ENCODE measurements around the gene FAM25C.
"Not testable (repeated sequence)": the region's sequence is repeated elsewhere in the genome, so short reads cannot be mapped to it uniquely, and the experiment has no call there.

FAM25C gene

DNA sequence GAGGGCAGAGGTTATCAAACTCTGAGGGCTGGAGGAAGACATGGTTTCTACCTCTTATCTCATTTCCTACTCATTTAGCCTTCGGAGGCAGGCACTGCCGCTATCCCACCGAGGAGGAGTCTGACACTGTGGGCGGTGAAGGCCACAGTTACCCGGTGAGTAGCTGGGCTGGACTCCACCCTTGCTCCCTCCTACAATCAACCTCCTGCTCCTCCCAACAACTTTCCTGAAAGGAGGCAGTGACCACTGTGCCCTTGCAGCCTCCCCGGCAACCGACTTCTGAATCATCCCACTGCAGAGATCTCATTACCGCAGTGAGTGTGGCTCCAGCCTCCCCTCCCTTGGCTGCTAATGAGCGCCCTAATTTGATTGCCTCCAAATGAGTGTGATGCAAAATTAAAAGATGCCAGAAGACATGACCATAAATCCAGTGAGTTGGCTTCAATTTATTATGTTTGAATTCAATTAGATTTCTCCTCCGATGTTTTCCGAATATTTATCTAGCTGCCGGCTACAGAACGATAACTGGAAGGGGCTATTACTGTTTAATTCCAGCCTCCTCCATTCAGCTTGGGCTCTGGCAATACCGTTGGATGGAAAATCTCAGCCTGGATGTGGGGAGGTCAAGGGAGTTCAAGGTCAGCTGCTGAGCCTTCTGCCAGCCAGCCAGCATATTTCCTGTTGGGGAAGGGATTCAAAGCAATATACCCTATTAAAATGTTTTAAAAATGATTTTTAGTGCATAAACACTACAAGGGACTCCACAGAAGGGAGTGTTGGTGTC, 35.1 kb downstream of the FAM25C start:
- in situ Hi-C loops (cut with HindIII; ENCODE audit: low pct_ligation_motif_present, low pct_unique_long_range_greater_than_20kb, low sequenced_read_pairs); DNase-seq: not testable (repeated sequence)

- DNase-seq: not testable (repeated sequence)
These were observed 36.8 kb downstream of the FAM25C start for GRCh38 chr10:47962785-47963184.

DNA sequence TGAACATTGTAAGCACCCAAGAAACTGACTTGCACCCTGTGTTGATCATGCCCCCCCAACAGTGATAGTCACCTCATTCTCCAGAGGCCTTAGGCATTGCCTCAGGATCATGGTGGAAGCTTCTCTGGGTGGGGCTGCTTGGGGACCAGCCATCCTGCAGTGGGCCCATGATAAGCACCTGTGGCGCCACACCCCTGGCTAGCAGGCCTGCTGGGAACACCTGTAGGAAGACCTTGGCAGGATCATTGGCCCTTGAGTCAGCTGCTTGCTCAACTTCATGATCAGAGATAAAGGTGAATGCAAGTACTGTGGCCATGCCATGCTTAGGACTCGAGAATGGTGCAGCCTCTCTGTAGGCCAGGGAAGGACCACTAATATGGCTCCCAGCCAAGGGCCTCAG, 38.9 kb downstream of the FAM25C start:
- in situ Hi-C loops (cut with HindIII; ENCODE audit: low pct_ligation_motif_present, low pct_unique_long_range_greater_than_20kb, low sequenced_read_pairs); DNase-seq: not testable (repeated sequence)

More at GRCh38 chr10:47962785-47963184, 36.8 kb downstream of the FAM25C start:
- in situ Hi-C loops (cut with HindIII; ENCODE audit: low pct_ligation_motif_present, low pct_unique_long_range_greater_than_20kb, low sequenced_read_pairs): not testable (repeated sequence)

- in situ Hi-C loops (cut with HindIII; ENCODE audit: low pct_ligation_motif_present, low pct_unique_long_range_greater_than_20kb, low sequenced_read_pairs); DNase-seq: not testable (repeated sequence)
These were observed 39.9 kb downstream of the FAM25C start for GRCh38 chr10:47959677-47960076.

DNA sequence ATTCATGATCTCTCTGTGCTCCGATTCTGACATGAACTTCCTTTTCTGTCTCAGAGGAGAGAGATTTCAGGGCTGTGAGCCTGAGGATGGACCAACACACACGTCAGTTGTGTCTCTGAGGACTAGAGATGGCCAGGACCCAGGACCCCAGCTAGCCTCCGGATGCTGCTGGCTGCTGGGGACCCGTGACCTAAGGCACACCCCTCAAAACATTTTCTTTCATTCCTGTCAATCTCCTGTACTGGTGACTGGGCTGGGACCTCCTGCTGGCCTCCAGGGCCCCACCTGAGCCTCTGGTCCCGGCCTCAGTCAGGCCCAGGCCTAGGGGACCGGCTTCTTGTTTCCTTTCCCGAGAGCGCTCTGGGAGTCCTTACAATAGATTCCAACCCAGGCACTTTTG, 42.4 kb downstream of the FAM25C start:
- DNase-seq; in situ Hi-C loops (cut with HindIII; ENCODE audit: low pct_ligation_motif_present, low pct_unique_long_range_greater_than_20kb, low sequenced_read_pairs): not testable (repeated sequence)

DNA sequence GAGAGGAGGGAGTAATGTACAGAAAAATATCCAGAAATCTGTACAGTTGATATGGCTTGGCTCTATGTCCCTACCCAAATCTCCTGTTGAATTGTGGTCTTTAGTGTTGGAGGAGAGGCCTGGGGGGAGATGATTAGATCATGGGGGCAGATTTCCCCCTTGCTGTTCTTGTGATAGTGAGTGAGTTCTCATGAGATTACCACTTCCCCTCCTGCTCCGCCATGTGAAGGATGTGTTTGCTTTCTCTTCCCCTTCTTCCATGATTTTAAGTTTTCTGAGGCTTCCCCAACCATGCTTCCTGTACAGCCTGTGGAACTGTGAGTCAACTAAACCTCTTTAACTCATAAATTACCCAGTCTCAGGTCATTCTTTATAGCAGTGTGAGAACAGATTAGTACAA, 52.2 kb downstream of the FAM25C start:
- DNase-seq; in situ Hi-C loops (cut with HindIII; ENCODE audit: low pct_ligation_motif_present, low pct_unique_long_range_greater_than_20kb, low sequenced_read_pairs): not testable (repeated sequence)
